ENCODE results near the gene IL19. TPM values are rescaled to one million over a fixed set of nuclear protein-coding genes. Genes with fewer than 3 reads are reported as not detected.

The IL19 gene
- polyA plus RNA-seq, 3 donors, result 0.54 to 0.96 (median 0.89) TPM

DNA sequence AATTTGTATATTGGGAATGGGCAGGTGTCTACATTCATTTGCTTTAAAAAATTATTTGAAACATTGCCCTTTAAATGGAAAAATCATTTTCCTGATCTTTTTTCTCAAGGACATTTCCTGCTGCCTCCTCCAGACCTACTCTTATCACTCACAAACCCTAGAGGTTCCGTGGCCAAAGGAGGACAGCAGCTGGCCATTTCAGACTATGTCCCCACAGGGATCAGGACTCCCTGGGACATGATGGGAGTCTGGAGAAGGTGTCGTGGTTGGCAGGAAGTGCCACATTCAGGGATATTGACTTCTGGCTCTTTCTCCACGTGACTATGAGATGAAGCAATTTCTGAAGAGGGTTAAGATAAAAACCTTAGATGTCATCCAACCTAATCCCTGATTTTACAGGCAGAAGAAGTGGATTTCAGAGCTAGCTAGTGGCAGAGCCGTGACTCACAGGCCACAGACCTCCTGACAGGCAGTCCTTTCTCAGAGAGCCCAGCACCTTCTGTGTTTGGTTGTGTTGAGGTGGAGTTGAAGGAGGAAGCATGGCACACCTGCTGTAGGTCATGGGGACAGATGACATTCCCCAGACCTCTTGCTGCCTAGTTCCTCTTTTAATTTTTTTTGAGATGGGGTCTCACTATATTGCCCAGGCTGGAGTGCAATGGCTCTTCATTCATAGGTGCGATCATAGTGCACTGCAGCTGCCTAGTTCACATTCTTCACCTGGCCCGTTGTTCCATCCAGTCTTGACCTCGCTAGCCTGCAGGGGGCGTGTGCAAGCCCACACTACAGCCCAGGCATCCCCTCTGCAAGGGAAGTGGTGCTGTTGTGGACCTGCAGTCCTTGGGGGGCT, 27.2 kb downstream of the IL19 start:
- no peak for DNase-seq (ENCODE audit: low read depth in 3 of 3, low spot score in 2 of 3)

DNA sequence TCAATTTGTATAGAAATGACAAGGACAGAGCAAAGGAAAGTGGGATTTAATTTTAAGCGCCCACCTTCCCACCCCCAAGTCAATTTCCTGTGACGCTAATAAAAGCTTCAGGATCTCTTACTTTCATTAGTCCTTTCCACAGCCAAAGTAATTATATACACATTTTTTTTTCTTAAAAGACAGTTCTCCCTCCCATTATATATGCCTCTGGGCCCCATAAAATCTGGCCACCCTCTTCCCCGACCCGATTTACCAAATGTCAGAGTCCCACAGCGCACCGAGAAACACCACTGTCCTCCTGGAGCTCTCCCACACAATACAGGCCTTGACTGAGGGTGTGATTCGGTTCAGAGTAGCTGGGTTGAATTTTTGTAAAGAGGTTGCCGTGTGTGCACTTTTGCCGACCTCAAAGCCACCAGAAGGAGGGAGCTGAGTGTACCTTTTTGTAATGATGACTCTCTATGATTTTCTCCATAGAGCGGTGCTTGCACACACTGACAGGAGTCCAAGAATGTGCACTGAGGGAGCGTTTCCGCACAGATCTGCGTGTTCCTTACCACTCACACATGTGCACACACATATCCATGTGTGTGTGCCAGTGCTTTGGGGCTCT, 27.9 kb downstream of the IL19 start:
- DNase-seq (ENCODE audit: low read depth in 3 of 3, low spot score in 2 of 3), result no peak

DNA sequence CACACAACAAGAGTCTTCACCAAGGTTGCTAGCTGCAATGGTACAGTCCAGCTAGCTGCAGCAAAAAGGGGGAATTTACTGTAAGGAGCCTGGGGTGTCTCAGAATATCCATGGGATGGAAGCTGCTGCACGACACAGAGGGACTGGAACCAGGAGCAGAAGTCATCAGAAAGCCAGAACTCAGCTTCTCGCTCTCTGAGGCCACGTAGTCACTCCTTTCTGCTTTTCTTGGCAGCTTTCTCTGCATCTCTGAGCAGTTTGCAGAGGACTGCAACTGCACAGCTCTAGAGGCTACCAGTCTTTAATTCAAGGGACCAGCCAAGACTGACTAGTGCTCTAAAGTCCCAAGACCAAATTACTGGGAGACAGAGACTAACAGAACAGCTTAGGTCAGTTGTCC, 28.7 kb downstream of the IL19 start:
- DNase-seq (ENCODE audit: low read depth in 3 of 3, low spot score in 2 of 3), result no peak

GRCh38 chr1:206800411-206800810, 29.8 kb downstream of the IL19 start:
- no peak for DNase-seq (ENCODE audit: low read depth in 3 of 3, low spot score in 2 of 3)

GRCh38 chr1:206800891-206801290, 30.3 kb downstream of the IL19 start:
- DNase-seq (ENCODE audit: low read depth in 3 of 3, low spot score in 2 of 3), result no peak

DNA sequence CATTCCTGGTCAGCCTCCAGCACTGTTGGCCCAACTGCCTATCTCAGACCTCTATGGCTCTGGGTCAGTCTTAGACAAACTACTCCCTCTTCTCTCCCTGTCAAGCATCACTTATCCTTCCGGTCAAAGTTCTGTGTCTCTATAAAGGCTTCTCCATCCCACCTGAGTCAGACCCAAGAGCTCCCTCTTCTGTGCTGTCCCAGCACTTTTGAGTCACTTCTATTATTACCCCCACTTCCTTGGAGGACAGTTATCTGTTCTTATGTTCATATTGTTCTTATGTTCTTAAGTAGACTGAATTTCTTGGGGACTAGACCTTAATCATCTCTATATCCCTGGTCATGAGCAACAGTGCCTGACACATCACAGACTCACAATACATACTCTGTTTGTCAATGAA, 30.9 kb downstream of the IL19 start:
- no peak for DNase-seq (ENCODE audit: low read depth in 3 of 3, low spot score in 2 of 3)

DNA sequence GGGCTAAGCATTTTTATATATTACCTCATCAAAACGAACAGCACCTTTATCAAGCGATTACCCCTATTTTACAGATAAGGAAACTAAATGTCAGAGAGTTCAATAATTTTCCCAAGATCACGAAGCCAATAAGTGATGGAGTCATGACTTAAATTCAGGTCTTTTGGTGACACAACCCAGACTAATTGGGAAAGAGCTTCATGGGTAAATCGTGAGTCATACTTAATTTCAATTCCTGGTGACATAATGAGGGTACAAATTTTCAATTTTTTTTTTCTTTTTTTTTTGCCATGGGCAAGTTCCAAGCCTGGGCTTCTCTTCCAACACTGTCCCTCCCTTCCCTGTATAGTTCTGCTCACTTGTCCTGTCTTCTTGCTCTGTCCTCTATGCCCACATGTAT, 31.8 kb downstream of the IL19 start:
- DNase-seq (ENCODE audit: low read depth in 3 of 3, low spot score in 2 of 3), result no peak

GRCh38 chr1:206803221-206803730, 32.7 kb downstream of the IL19 start:
- DNase-seq (ENCODE audit: low read depth in 3 of 3, low spot score in 2 of 3), result no peak

GRCh38 chr1:206804156-206804737, 33.7 kb downstream of the IL19 start:
- DNase-seq (ENCODE audit: low read depth in 3 of 3, low spot score in 2 of 3), result no peak

- no peak for DNase-seq (ENCODE audit: low read depth in 3 of 3, low spot score in 2 of 3)
Measured at GRCh38 chr1:206805357-206805756, 34.8 kb downstream of the IL19 start.

DNA sequence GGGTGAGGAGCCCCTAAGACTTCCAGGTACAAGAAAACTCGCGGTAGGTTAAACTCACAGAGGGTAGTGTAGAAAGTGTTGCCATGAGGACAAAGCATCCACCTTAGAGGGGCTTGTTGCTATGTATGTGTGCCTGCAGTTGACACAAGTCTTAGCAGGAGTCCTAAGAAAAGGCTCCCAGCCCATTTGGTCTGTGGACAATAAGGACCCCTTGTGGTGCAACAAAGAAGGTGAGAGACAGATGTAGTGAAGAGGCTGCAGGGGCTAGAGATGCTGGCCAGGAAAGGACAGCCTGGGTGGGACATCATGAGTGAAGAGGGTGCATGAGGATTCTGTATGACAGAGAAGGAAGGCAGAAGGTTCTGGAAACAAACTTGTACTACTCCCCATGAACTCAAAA, 38.0 kb downstream of the IL19 start:
- no peak for DNase-seq (ENCODE audit: low read depth in 3 of 3, low spot score in 2 of 3)

- DNase-seq (ENCODE audit: low read depth in 3 of 3, low spot score in 2 of 3), result no peak
Measured at GRCh38 chr1:206809504-206810084, 39.0 kb downstream of the IL19 start.

DNA sequence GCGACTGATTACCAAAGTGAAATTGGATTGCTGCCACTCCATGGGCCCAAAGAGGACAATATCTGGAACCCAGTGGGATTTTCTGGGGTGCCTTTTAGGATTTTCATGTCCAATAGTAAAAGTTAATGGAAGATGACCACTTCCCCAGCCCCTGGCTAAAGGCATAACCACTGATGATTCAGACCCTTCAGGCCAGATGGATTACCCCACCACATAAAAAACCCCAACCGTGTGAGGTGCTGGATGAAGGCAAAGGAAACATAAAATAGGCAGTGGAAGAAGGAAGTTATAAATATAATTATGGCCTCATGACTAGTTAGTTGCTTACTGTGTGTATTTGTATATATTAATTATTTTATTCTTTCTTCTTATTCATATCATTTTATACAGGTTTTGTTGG, 41.9 kb downstream of the IL19 start:
- no peak for DNase-seq (ENCODE audit: low read depth in 3 of 3, low spot score in 2 of 3)

DNA sequence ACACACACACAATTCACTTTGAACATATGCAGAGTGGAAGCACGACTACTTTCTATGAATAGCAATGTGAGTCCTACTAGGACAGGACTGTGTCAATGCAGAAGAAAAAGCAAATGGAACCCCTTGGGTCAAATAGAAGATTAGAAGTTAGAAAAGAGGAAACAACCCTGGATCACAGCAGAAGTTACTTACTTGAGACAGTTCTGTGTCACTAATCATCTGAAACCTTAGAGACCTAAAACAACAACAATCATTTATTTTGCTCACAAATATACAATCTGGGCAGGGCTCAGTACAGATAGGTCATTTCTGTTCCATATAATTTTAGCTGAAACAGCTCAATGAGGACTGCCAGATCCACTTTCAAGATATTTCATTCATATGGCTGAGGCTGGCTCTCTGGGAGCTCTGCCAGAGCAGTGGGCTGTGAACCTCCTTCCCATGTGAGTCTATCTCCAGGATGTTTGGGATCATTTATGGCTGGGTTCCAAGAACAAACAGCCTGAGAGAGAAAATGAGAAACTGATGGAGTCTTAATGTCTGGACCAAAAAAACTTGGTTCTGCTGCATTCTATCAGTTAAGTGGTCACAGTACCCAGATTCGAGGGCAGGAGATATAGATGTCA, 44.3 kb downstream of the IL19 start:
- DNase-seq (ENCODE audit: low read depth in 3 of 3, low spot score in 2 of 3), result no peak

DNA sequence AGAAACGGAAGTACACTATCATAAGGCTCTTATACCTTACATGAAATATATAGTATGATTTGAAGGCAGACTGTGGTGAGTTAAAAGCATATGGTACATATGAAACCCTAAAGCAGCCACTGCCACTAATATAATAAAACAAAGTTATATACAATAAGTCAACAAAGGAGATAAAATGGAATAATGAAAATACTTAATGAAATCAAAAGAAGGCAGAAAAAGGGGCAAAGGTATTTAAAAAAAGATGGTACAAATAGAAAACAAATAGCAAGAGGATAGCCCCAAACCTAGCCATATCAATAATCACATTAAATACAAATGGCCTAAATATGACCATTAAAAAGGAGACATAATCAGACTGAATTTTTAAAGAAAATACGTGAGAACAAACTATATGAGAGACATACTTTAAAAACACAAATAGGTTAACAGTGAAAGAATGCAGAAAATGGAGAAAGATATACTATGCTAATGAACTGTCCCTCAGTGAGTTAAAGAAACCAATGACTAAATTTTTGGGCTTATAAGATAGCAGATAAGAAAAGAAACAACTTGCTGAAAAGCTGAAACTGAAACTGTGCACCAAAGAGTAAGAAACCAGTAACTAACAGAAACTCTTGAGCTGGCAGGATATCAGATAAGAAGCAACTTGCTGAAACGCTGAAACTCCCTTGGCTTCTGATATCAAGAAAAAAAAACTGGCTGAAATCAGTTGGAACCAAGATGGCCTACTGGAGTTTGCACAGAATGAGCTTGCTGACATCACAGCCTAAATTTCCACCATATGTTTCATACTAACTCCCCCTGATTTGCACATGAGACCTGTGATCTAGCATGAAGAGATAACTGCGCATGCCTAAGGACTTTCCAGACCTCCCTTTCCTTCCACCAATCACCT, 46.1 kb downstream of the IL19 start:
- no peak for DNase-seq (ENCODE audit: low read depth in 3 of 3, low spot score in 2 of 3)

- DNase-seq (ENCODE audit: low read depth in 3 of 3, low spot score in 2 of 3), result no peak
Measured at GRCh38 chr1:206821493-206821892, 50.9 kb downstream of the IL19 start.

GRCh38 chr1:206823727-206824126, 53.2 kb downstream of the IL19 start:
- no peak for DNase-seq (ENCODE audit: low read depth in 3 of 3, low spot score in 2 of 3)

GRCh38 chr1:206824331-206824730, 53.8 kb downstream of the IL19 start:
- DNase-seq (ENCODE audit: low read depth in 3 of 3, low spot score in 2 of 3), result no peak

- no peak for DNase-seq (ENCODE audit: low read depth in 3 of 3, low spot score in 2 of 3)
Measured at GRCh38 chr1:206826394-206826793, 55.8 kb downstream of the IL19 start.

DNA sequence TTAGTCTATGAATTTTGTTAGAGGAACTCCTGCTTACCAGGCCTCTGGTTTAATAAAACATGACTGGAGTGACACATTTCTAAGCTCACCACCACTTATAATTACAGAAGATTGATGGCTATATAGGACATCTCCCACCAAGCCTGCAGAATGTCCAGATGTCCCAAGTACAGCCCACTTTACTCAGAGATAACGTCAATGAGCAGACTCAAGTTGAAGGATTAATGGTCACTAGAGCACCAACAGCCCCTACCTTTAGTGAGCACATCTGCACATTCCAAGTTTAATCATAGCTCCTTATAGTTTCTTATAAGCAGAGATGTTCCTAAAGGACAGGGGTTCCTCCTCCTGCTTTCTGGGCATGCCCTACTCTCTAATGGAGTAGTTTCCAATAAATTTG, 57.5 kb downstream of the IL19 start:
- DNase-seq (ENCODE audit: low read depth in 3 of 3, low spot score in 2 of 3), result no peak

Data from right renal cortex interstitium (tissue), 3 donors.